C4-2B (cell line): ENCODE data around the gene POLDIP2.

Experiments used
- H3K27ac ChIP-seq: fragments of 450-650 bp; 2 replicates; pipeline ENCODE4 v1.5.1; 2017
- ZFX ChIP-seq: fragments of 450-650 bp; IDR thresholded peaks from 2 replicates; pipeline ENCODE4 v1.6.1; 2017
- TF ChIP-seq, protein P1 (sequence below): fragments of 450-650 bp; conservative IDR thresholded peaks from 2 replicates; pipeline ENCODE4 v1.5.1; 2017; ENCODE audit warnings: mild to moderate bottlenecking

POLDIP2 gene

DNA sequence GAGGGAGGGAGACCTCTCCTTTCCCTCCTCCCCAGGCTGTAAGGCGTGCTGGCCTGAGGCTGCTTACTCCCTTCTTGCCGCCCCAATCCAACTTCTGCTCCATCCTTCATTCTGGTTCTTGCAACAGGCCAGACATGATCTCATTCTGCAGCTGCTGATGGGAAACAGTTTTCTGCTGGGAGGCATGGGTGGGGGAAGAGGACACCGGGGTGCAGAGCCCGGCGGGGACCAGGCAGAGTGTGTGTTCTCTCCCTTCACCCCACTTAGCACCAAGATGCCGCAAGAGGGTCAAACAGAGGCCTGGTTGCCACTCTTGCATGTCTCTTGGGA is 15.6 kb upstream of the POLDIP2 start:
- TF ChIP-seq, protein P1, sequence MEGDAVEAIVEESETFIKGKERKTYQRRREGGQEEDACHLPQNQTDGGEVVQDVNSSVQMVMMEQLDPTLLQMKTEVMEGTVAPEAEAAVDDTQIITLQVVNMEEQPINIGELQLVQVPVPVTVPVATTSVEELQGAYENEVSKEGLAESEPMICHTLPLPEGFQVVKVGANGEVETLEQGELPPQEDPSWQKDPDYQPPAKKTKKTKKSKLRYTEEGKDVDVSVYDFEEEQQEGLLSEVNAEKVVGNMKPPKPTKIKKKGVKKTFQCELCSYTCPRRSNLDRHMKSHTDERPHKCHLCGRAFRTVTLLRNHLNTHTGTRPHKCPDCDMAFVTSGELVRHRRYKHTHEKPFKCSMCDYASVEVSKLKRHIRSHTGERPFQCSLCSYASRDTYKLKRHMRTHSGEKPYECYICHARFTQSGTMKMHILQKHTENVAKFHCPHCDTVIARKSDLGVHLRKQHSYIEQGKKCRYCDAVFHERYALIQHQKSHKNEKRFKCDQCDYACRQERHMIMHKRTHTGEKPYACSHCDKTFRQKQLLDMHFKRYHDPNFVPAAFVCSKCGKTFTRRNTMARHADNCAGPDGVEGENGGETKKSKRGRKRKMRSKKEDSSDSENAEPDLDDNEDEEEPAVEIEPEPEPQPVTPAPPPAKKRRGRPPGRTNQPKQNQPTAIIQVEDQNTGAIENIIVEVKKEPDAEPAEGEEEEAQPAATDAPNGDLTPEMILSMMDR: no peak
- no peak for TF ChIP-seq ZFX
- H3K27ac ChIP-seq: no peak overlapping the region

DNA sequence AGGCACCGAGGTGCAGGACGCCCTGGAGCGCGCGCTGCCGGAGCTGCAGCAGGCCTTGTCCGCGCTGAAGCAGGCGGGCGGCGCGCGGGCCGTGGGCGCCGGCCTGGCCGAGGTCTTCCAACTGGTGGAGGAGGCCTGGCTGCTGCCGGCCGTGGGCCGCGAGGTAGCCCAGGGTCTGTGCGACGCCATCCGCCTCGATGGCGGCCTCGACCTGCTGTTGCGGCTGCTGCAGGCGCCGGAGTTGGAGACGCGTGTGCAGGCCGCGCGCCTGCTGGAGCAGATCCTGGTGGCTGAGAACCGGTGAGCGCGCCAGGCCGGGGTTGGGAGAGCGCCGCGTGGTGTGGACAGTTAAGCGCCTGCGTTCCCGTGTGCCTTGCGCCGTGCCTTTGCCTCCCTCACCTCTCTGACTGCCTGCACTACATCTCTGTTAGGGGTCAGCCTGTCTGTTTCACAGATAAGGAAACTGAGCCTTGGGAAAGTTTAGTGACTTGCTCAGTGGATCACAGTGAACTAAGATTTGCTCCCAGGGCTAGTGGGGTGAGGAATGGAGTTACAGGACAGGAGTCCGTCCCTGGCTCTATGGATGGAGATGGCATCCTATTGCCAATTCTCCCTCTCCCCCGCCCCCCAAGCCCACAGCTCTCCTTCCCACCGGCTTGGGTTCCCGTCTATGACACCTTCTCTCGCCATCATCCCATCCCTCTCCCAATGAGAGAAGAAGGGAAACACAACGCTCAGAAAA is 15.0 kb upstream of the POLDIP2 start:
- no peak overlapping the region for H3K27ac ChIP-seq

DNA sequence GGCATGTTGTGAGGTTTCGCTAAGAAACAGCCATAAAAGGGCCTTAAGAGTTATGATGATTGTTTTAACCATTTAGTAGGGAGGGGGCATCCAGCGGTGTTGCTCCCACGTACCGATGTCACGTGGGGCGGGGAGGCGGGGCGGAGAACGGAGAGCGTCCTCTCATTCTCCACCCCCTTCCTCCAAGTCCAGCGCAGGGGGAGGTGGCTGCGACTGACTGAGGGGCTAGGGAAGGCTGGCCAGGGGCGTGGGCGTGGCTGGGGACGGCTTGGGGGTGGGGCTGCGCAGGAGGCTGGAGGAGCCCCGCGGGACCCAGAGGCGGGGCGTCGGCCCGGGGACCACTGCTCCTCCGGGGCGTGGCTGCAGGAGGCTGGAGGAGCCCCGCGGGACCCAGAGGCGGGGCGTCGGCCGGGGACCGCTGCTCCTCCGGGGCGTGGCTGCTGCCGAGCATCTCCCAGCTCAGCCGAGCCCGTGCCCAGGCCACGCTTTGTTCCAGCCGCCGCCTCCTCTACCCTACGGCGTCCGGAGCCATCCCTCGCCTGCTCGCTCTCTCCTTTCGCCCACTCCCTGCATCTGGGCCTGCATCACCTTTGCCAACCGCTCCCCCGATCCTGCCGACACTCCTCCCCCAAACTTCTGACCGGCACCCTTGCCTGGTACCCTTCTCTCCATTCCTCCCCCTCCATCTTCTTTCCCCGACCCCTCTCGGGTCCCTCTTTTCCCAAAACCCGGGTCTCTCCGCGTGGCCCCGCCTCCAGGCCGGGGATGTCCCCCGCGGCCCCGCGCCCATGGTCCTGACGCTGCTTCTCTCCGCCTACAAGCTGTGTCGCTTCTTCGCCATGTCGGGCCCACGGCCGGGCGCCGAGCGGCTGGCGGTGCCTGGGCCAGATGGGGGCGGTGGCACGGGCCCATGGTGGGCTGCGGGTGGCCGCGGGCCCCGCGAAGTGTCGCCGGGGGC is 14.2 kb upstream of the POLDIP2 start, which contains the start of gene SARM1:
Gene SARM1, plus strand, starts transcription at position 450 of the 958 bp plus-strand sequence. Its CDS starts 339 bp downstream, at position 789.
- H3K27ac ChIP-seq: no peak within 1 kb of the TSS; the same call in 1 of the 2 replicates

More for the DNA sequence above, 15.0 kb upstream of the POLDIP2 start:
- TF ChIP-seq ZFX: no peak
- TF ChIP-seq, protein P1: no peak

DNA sequence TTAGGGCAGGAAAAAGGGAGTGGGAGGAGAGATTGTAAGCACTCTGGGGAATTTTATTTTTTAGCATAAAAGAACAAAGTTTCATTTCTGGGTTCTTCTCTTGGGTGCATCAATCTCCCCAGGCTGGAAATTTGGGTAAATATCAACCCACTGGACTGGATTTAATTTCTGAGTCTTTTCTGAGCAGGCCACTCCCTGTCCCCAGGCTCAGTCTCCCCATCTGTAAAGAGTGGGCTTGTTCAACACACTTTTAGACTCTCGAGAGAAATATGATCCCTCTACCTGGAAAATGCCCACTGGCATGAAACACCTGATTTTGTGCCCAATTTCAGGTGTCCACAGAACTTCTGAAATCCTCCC is 13.4 kb upstream of the POLDIP2 start:
- TF ChIP-seq ZFX: no peak
- TF ChIP-seq, protein P1: no peak
- no peak overlapping the region; the same call in 1 of the 2 replicates for H3K27ac ChIP-seq

More for the DNA sequence above, 14.2 kb upstream of the POLDIP2 start, which contains the start of gene SARM1:
- TF ChIP-seq, protein P1: no peak
- TF ChIP-seq ZFX: no peak

DNA sequence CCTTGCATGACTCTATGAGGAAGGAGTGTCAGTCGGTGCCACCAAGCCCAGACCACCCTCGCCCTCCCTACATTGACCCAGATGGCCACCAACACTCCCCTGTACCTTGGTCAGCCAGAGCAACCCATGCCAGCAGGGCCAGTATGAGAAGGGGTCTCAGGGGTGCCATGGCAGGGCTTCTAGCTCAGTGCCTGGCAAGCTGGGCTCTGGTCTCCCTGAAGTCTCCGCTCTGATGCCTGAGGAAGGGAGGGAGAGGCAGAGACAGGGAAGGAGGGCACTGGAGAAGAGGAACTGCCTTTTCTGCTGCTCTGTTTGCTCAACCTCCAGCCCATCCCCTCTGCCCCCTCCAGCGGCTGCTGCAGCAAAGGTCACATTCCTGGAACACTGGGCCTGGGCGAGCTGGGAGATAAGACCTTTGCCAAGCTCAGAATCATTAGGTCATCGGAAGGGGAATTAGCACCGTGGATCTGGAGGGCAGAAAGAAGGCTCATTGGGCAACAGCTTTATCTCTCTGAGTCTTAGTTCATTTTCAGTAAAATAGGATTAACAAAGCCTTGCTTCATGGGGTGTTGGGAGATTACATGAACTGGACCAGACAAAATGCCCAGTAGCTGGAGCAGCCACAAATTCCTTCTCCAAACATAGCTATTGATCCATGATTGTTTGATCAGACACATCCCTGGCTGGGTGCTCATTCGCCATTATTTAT is 12.9 kb upstream of the POLDIP2 start, which contains the start of gene VTN:
Gene VTN, minus strand, starts transcription at position 273 of the 709 bp plus-strand sequence. Its CDS starts 104 bp downstream, at position 169.
- H3K27ac ChIP-seq: no peak within 1 kb of the TSS; the same call in 1 of the 2 replicates
- TF ChIP-seq, protein P1: no peak
- no peak for TF ChIP-seq ZFX

DNA sequence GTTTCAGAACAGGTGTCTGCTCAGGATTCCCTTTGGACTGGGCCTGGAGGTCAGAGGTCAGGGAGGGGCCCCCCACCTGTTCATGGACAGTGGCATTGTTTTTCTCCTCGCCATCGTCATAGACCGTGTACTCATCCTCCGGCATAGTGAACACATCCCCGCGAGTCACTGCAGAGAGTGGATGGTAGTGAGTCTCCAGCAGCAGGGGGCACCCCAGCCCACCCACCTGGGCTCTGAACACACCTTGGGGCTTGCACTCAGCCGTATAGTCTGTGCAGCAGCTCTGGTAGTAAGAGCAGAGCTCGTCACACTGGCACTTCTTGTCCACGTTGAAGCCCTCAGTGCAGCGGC is 12.3 kb upstream of the POLDIP2 start:
- H3K27ac ChIP-seq: no peak overlapping the region; the same call in 1 of the 2 replicates
- TF ChIP-seq, protein P1: no peak
- TF ChIP-seq ZFX: no peak
